ENCODE measurements around the gene CUL1.

Gene CUL1

DNA sequence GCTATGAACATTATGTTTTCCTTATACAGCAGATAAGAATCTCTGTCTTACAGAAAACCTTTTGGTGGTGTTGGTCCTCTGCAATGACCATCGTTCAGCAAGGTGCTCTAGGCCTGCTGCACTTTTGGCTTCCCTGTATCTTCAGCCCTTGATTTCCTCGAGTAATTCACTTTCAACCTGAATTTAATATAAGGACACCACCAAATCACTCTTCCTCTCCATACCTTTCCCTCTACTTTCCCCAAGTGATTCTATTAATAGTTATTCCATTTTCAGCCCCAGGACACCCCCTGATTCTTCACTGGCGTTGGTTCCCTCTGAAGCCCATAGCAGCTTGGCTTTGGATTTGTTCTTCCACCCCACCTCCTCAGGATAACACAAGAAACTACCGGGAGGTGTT lies 113.2 kb downstream of the CUL1 start:
- DNase-seq: no peak

DNA sequence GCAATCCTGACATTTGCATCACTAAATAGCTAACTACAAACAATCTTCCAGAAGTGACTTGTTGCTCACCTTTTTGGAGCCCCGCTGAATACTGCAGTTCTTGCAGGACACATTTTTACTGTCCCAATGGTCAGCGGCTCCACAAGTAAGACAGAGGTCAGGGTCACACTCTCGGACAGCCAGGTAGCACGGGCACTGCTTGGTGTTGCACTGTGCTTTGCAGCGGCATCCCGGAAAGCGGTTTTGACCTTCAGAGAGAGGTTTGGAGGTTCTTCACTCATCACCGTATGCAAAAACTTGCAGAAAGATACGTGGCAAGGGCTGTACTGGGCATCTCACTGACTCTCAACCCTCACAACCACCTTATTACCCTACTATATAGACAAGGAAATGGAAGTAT lies 115.2 kb downstream of the CUL1 start:
- no peak for DNase-seq

DNA sequence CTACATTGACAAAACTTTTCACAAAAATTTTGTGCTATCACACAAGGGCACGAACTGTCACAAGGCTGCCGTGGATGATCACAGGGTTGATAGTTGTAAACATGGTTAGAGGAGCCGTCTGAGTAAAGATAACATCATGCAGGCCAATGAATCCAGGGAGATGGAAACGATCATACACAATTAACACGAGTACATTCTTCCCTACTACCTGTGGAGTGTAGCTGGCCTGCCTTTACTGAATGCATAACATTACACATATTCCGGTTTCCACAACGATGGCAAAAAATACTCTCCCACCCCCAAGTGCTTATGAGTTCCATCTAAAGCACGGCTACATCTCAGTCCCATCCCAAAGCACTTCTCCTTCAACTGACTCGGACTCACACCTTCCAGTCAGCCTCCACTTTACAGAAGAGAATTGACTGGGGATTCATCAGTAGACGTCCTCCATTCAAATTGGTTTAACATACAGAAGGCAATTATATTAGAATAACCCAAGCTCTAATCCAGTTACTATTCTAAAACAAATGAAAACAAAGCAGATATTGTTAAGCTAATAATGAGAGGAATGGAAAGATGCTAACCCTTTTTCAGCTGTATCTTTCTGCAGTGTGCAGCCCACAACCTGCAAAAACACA lies 116.3 kb downstream of the CUL1 start:
- DNase-seq: no peak

DNA sequence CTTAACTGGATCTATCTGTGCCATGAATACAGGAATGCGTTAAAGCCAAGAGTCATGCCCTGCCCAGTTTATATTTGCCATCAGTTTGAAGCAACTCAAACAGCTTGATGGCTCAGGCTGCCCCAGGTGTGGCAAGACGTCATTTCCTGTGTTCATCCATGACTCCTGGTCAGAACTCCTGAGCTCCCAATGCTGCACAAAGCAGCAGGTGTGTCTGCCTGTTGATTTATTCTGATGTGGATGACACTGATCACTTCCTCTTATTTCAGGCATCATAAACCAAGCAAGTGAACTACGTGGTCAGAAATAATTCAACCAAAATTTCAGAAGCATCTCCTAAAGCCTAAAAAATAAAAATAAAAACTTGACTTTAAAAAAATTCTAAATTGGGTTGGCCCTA lies 116.9 kb downstream of the CUL1 start:
- DNase-seq: no peak

DNA sequence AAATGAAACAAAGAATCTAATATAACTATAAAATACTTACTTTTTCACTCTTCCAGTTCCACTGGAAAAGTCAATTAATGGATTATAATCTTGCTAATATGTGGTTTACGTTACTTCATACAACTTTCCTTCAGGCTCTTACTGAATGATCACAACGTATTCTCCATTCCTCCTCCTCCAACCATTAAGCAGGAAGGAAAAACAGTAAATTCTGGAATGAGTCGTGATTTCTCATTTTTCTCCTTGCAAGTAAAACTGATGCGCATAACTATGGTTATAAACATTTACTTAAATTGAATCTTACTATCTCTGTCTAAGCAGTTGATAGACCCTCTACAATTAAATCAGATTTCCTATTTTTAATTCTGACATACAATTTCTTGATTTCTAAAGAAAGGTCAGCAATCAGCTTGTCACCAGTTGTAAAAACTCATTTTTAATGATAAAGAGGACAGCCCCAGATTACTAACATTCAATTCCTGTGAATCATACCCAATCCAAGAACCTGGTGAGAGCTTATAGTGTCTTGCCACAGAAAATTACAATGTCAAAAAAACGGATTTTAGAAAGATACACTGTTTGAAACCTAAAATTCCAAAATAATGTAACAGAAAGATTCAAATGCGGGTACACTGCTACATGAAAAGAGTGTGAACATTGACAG lies 121.1 kb downstream of the CUL1 start:
- DNase-seq: no peak

GRCh38 chr7:148821422-148821821 lies 122.7 kb downstream of the CUL1 start:
- DNase-seq: no peak

- DNase-seq: no peak
These were observed 126.2 kb downstream of the CUL1 start for GRCh38 chr7:148824864-148825263.

- no peak for DNase-seq
These were observed 126.6 kb downstream of the CUL1 start for GRCh38 chr7:148825338-148825737.

DNA sequence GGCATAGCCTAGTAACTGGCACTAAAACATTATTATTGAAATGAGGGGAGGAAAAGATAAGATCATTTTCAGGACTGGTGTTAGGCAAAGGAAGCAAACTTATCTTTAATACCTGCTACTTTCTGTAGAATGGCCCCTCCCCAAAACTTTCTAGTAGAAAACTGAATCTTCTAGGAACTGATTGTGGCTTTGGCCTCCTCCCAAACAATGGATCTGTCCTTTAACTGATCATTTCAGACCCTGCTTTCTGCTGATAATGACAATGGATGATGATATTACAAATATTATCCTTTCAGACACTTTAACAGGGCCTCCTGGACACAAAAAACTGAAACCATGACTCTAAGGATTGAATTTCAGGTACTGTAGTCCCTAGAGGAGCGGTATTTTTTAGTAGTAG lies 130.3 kb downstream of the CUL1 start:
- DNase-seq: no peak

DNA sequence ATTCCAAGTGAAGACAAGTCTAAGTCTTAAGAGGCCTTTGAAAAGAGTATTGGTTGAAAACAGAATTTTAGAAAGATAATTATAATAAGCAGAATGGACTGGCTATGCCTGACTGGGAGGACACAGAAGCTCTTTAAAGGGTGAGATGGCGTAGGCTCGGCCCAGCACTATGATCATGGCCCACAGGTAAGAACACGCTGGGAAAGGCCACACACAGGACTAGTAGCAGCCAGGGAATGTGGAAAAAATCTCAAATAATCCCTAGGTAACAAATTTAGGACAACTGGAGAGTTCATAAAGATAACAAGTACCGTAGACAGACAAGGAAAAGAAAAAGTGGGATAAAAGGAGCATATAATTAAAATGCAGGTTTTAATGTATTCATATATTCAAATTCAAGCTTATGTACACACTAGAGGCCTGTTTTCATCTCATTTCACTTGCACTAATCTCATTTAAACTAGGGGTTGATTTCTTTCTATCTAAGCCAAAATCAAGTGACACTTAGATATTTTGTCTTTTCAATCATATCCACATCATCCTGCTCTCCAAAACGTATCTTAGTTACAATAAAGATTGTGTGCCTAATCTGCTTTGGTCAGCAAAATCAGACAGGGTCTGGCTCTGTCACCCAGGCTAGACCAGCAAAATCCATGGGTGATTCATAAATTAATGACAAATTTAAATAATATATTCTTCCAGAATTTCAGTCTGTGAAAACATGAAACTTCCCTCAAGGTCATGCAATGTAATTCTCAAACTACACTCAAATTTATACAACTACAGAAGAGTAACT lies 132.4 kb downstream of the CUL1 start:
- no peak for DNase-seq

GRCh38 chr7:148831782-148832181 lies 133.1 kb downstream of the CUL1 start:
- DNase-seq: no peak

- no peak for DNase-seq
These were observed 135.9 kb downstream of the CUL1 start for GRCh38 chr7:148834605-148835004.

DNA sequence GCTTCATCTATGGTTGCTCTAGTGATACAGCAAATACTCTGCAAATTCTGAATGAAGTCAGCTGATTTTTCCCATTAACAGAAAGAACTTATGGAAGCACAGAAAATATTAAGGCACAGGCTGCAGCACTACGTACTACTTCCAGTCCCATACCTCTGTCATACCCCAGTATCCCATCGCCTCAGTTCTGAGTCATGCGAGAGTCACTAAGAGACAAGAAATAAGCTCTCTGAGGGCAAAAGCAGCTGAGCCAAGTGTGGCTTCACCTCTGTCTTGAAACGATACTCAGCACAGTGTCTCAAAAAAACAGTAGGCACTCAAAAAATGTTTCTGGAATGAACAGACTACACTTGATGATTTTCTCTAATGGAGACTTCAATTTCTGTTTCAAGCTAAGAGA lies 137.2 kb downstream of the CUL1 start:
- DNase-seq: no peak

GRCh38 chr7:148838905-148839304 lies 140.2 kb downstream of the CUL1 start:
- DNase-seq: no peak

- no peak for DNase-seq
These were observed 149.4 kb downstream of the CUL1 start for GRCh38 chr7:148847815-148848734.

DNA sequence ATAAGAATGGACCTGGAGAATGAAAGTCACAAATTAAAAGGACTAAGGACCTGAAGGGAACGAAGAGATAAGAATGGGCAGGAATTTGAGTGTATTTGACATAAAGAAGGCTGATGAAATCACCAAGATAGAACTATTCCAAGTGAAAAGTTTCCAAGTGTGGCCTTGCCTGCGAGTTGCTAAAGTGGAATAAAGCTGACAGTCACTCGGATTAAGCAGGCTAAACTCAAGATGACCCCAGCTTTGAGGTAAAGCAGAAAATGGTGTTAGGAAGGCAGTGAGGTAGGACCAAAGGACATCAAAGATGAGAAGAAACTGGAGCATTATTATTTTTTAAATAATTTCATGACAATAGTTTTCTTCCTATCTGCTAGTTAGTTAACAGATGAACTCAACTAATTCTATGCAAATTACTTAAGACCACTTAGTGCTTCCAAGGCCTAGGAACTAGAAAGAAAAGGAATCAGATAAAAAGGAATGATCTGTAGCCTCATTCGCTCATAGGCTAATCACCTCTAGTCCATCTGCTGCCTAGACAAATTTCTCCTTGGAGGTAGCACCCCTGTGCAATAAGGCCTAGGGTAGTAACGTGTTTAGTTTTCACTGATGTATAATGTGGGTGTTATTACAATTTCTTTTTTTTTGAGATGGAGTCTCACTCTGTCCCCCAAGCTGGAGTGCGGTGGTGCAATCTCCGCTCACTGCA lies 150.8 kb downstream of the CUL1 start:
- DNase-seq: no peak

DNA sequence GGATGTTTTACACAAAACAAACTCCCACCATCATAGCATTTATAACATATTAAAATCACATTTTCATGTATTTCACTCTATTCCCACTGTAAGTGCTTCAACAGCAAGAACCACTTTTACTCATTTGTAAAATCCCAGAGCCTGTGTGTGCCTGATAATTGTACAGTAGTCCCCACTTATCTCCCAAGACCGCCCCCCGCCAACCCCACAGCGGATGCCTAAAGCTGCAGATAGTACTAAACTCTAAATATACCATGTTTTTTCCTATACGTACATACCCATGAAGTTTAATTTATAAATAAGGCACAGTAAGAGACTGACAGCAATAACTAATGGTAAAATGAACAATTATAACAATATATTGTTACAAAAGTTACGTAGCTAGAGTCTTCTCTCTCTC lies 151.9 kb downstream of the CUL1 start:
- DNase-seq: no peak
